HL-60 (cell line): ENCODE results near the gene A3GALT2.

Experiments
- TF ChIP-seq, protein P1 (sequence below): IDR thresholded peaks from one replicate; pipeline ENCODE4 v1.5.1; 2011; ENCODE audit warnings: low read length, control low read depth, inconsistent platforms; ENCODE audit not compliant: insufficient read depth
- TF ChIP-seq, protein P2 (sequence below): IDR thresholded peaks from 2 replicates; pipeline ENCODE4 v1.6.1; 2012; ENCODE audit warnings: low read depth; ENCODE audit not compliant: insufficient replicate concordance

DNA sequence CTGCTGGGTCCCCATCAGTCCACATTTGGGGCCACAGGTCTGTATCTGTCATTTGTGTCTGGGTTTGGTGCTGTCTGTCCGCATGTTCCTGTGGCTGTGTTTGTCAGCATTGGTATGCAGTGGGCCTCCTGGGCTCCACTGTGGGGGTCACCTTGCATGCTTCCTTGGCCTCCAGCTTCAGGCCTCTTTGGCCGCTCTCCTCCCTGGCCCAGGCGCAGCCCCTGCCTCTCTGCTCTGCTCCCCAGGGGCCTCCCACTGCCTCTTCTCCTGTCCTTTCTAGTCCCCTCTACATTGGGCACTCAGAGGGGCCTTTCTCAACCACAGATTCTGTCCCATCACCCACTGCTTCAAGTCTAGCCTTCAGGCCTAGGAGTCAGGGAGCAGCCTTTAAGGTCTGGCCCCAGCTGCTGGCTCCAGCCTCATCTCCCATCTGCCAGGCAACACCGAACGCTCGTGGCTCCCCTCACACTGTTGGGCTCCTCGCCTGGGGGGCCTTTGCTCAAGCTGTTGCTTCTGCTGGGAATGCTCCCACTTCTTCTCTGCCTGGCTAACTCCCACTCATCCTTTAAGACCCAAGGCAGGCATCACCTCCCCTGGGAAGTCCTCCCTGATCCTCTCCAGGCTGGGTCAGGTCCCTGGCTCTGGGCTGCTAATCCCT, 50.0 kb downstream of the A3GALT2 start:
- TF ChIP-seq, protein P1, sequence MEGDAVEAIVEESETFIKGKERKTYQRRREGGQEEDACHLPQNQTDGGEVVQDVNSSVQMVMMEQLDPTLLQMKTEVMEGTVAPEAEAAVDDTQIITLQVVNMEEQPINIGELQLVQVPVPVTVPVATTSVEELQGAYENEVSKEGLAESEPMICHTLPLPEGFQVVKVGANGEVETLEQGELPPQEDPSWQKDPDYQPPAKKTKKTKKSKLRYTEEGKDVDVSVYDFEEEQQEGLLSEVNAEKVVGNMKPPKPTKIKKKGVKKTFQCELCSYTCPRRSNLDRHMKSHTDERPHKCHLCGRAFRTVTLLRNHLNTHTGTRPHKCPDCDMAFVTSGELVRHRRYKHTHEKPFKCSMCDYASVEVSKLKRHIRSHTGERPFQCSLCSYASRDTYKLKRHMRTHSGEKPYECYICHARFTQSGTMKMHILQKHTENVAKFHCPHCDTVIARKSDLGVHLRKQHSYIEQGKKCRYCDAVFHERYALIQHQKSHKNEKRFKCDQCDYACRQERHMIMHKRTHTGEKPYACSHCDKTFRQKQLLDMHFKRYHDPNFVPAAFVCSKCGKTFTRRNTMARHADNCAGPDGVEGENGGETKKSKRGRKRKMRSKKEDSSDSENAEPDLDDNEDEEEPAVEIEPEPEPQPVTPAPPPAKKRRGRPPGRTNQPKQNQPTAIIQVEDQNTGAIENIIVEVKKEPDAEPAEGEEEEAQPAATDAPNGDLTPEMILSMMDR = no peak
- TF ChIP-seq, protein P2, sequence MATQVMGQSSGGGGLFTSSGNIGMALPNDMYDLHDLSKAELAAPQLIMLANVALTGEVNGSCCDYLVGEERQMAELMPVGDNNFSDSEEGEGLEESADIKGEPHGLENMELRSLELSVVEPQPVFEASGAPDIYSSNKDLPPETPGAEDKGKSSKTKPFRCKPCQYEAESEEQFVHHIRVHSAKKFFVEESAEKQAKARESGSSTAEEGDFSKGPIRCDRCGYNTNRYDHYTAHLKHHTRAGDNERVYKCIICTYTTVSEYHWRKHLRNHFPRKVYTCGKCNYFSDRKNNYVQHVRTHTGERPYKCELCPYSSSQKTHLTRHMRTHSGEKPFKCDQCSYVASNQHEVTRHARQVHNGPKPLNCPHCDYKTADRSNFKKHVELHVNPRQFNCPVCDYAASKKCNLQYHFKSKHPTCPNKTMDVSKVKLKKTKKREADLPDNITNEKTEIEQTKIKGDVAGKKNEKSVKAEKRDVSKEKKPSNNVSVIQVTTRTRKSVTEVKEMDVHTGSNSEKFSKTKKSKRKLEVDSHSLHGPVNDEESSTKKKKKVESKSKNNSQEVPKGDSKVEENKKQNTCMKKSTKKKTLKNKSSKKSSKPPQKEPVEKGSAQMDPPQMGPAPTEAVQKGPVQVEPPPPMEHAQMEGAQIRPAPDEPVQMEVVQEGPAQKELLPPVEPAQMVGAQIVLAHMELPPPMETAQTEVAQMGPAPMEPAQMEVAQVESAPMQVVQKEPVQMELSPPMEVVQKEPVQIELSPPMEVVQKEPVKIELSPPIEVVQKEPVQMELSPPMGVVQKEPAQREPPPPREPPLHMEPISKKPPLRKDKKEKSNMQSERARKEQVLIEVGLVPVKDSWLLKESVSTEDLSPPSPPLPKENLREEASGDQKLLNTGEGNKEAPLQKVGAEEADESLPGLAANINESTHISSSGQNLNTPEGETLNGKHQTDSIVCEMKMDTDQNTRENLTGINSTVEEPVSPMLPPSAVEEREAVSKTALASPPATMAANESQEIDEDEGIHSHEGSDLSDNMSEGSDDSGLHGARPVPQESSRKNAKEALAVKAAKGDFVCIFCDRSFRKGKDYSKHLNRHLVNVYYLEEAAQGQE = no peak
